GM23338 (cell line): ENCODE data around the gene CLDN17. TPM values are rescaled to one million over a fixed set of nuclear protein-coding genes. Genes with fewer than 3 reads are reported as not detected.

ENCODE experiments used
- ATAC-seq: fragments of 200-7000 bp; cut with Tn5 transposase; 3 replicates; pipeline ENCODE4 v1.9.1; 2020
- DNase-seq: peaks from one replicate; pipeline ENCODE4 v3.0.0-alpha.2; 2015; ENCODE audit warnings: low spot score
- H2AFZ ChIP-seq: fragments of 200-600 bp; sonication (generic); 2 replicates; pipeline ENCODE4 v1.8.0; 2016; ENCODE audit warnings: antibody characterized with exemption, mild to moderate bottlenecking, moderate library complexity
- H3F3A ChIP-seq: fragments of 200-600 bp; sonication (generic); replicated peaks from 2 replicates; pipeline ENCODE4 v1.8.0; 2017; ENCODE audit warnings: antibody characterized with exemption, mixed run types, low read depth
- H3K27ac ChIP-seq: fragments of 200-600 bp; sonication (generic); 2 replicates; pipeline ENCODE4 v1.6.1; 2016; ENCODE audit warnings: low read depth
- H3K27me3 ChIP-seq: fragments of 200-600 bp; sonication (generic); 2 replicates; pipeline ENCODE4 v1.8.0; 2016; ENCODE audit warnings: mild to moderate bottlenecking, mixed run types, moderate library complexity; ENCODE audit not compliant: insufficient read depth
- H3K36me3 ChIP-seq: fragments of 200-600 bp; sonication (generic); 2 replicates; pipeline ENCODE4 v1.8.0; 2016; ENCODE audit warnings: mild to moderate bottlenecking; ENCODE audit not compliant: insufficient read depth
- H3K4me1 ChIP-seq: fragments of 200-600 bp; sonication (generic); 2 replicates; pipeline ENCODE4 v1.8.0; 2016; ENCODE audit warnings: mild to moderate bottlenecking, moderate library complexity; ENCODE audit not compliant: insufficient read depth
- H3K4me2 ChIP-seq: fragments of 200-600 bp; sonication (generic); 2 replicates; pipeline ENCODE4 v1.7.1; 2017; ENCODE audit warnings: mixed run types
- H3K4me3 ChIP-seq: fragments of 200-600 bp; sonication (generic); 2 replicates; pipeline ENCODE4 v1.6.1; 2016; ENCODE audit warnings: mixed run types
- H3K79me2 ChIP-seq: fragments of 200-600 bp; sonication (generic); replicated peaks from 2 replicates; pipeline ENCODE4 v1.8.0; 2017; ENCODE audit warnings: mild to moderate bottlenecking; ENCODE audit not compliant: insufficient read depth
- H3K9me2 ChIP-seq: fragments of 200-600 bp; sonication (generic); 2 replicates; pipeline ENCODE4 v1.8.0; 2017; ENCODE audit not compliant: insufficient read depth
- H4K20me1 ChIP-seq: fragments of 200-600 bp; sonication (generic); replicated peaks from 2 replicates; pipeline ENCODE4 v1.8.0; 2017; ENCODE audit warnings: mild to moderate bottlenecking; ENCODE audit not compliant: insufficient read depth
- H3K27ac Mint-ChIP-seq: 2 replicates; pipeline ENCODE4 v1.8.0; 2020; ENCODE audit warnings: inconsistent platforms, mild to moderate bottlenecking, moderate library complexity, mixed read lengths
- H3K27me3 Mint-ChIP-seq: 3 replicates; pipeline ENCODE4 v1.8.0; 2022; ENCODE audit warnings: low read depth, mild to moderate bottlenecking, moderate library complexity, mixed read lengths, inconsistent platforms; ENCODE audit not compliant: insufficient read depth, poor library complexity
- H3K36me3 Mint-ChIP-seq: 3 replicates; pipeline ENCODE4 v1.8.0; 2021; ENCODE audit warnings: low read depth, mild to moderate bottlenecking, inconsistent platforms, moderate library complexity, mixed read lengths
- H3K4me1 Mint-ChIP-seq: 3 replicates; pipeline ENCODE4 v1.8.0; 2020; ENCODE audit warnings: mild to moderate bottlenecking, inconsistent platforms, mixed read lengths
- H3K4me3 Mint-ChIP-seq: 3 replicates; pipeline ENCODE4 v1.8.0; 2021; ENCODE audit warnings: moderate library complexity, mild to moderate bottlenecking, inconsistent platforms, mixed read lengths
- H3K9me3 Mint-ChIP-seq: 3 replicates; pipeline ENCODE4 v1.8.0; 2020; ENCODE audit warnings: moderate library complexity, mild to moderate bottlenecking, inconsistent platforms, mixed read lengths
- CREB1 ChIP-seq: fragments of 250-450 bp; sonication (Bioruptor Pico); IDR thresholded peaks from 2 replicates; pipeline ENCODE4 v1.5.0; 2020; ENCODE audit warnings: low read depth, mild to moderate bottlenecking, moderate library complexity
- CTCF ChIP-seq, 2 experiments: fragments of 200-600 bp in 1 of 2; sonication (generic) in 1 of 2; conservative IDR thresholded peaks; 2 replicates each; pipeline versions ENCODE4 v1.5.1 to v1.6.1; 2016 to 2017; ENCODE audit warnings: antibody characterized with exemption in 2 of 2, low read depth in 2 of 2, mild to moderate bottlenecking in 2 of 2, moderate library complexity in 1 of 2
- EZH2 ChIP-seq: fragments of 200-600 bp; sonication (generic); IDR thresholded peaks from one replicate; pipeline ENCODE4 v1.8.0; 2017; ENCODE audit warnings: antibody characterized with exemption, mild to moderate bottlenecking, low read depth; ENCODE audit not compliant: unreplicated experiment
- EZH2phosphoT487 ChIP-seq: fragments of 200-600 bp; sonication (generic); IDR thresholded peaks from one replicate; pipeline ENCODE4 v1.8.1; 2018; ENCODE audit warnings: antibody characterized with exemption; ENCODE audit not compliant: unreplicated experiment
- JUNB ChIP-seq: IDR thresholded peaks from one replicate; pipeline ENCODE4 v1.6.1; 2016; ENCODE audit warnings: antibody characterized with exemption; ENCODE audit not compliant: unreplicated experiment
- NANOG ChIP-seq: IDR thresholded peaks from 2 replicates; pipeline ENCODE4 v1.6.1; 2016; ENCODE audit warnings: antibody characterized with exemption, borderline replicate concordance
- POLR2AphosphoS5 ChIP-seq: IDR thresholded peaks from 2 replicates; pipeline ENCODE4 v1.6.1; 2016; ENCODE audit warnings: antibody characterized with exemption, low read depth
- REST ChIP-seq: IDR thresholded peaks from one replicate; pipeline ENCODE4 v1.6.1; 2018; ENCODE audit warnings: antibody characterized with exemption; ENCODE audit not compliant: unreplicated experiment
- STAT1 ChIP-seq: IDR thresholded peaks from one replicate; pipeline ENCODE4 v1.6.1; 2016; ENCODE audit warnings: antibody characterized with exemption; ENCODE audit not compliant: unreplicated experiment
- ZNF114 ChIP-seq: fragments of 250-450 bp; sonication (Bioruptor Pico); IDR thresholded peaks from 2 replicates; pipeline ENCODE4 v1.5.0; 2020; ENCODE audit warnings: mild to moderate bottlenecking, moderate library complexity
- ZNF331 ChIP-seq: fragments of 250-450 bp; sonication (Bioruptor Pico); IDR thresholded peaks from 2 replicates; pipeline ENCODE4 v1.5.0; 2020; ENCODE audit warnings: low read depth, mild to moderate bottlenecking, moderate library complexity
- polyA plus RNA-seq: library from polyadenylated mRNA; unstranded; fragments of >200 nt; fragmentation: Nextera tagmentation; extraction: Ambion mirVana; gene quantifications from 2 replicates; pipeline ENCODE4 v1.2.1, GENCODE V29; 2016
- total RNA-seq: library from RNA; depleted of rRNA; stranded (reverse); fragments of >200 nt; shearing (Covaris generic); gene quantifications from 2 replicates; pipeline ENCODE4 v1.2.3, GENCODE V29; 2014
- TF ChIP-seq, protein P1 (sequence below): fragments of 250-450 bp; sonication (Bioruptor Pico); IDR thresholded peaks from 2 replicates; pipeline ENCODE4 v1.5.0; 2020; ENCODE audit warnings: mild to moderate bottlenecking, moderate library complexity
- TF ChIP-seq, protein P2 (sequence below): IDR thresholded peaks from 2 replicates; pipeline ENCODE4 v1.6.1; 2016; ENCODE audit warnings: antibody characterized with exemption

CLDN17 gene
- total and polyA plus RNA-seq, 2 experiments from 2014 or later, result not detected

DNA sequence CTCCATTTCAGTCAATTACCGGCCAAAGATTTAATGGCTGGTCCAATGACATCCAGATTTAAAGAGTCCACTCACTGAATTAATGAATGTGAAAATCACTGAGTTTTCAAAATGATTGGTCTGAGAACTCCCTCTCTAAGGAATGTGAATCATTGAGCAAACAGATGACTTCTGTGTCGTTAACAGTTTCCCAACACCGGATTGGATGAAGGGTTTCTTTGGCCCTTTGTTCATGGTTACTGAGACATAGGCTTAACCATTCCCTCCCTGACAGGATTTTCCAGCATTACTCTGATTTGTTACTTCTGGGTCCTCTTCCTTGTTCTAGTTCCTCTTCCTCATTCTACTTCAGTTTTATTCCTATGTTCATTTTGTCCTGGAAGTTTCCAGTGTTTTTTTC is 1.5 kb upstream of the CLDN17 start:
- TF ChIP-seq STAT1 (no peak), REST (no peak), EZH2phosphoT487 (no peak), CTCF (conservative IDR thresholded peaks at IDR 0.05; ENCODE audit: low read depth in 2 of 2) (no peak), JUNB (no peak), CREB1 (CRISPR knock-in tag) (no peak), POLR2AphosphoS5 (no peak), ZNF114 (no peak), NANOG (no peak), EZH2 (no peak), ZNF331 (CRISPR knock-in tag) (no peak)
- TF ChIP-seq, protein P1, sequence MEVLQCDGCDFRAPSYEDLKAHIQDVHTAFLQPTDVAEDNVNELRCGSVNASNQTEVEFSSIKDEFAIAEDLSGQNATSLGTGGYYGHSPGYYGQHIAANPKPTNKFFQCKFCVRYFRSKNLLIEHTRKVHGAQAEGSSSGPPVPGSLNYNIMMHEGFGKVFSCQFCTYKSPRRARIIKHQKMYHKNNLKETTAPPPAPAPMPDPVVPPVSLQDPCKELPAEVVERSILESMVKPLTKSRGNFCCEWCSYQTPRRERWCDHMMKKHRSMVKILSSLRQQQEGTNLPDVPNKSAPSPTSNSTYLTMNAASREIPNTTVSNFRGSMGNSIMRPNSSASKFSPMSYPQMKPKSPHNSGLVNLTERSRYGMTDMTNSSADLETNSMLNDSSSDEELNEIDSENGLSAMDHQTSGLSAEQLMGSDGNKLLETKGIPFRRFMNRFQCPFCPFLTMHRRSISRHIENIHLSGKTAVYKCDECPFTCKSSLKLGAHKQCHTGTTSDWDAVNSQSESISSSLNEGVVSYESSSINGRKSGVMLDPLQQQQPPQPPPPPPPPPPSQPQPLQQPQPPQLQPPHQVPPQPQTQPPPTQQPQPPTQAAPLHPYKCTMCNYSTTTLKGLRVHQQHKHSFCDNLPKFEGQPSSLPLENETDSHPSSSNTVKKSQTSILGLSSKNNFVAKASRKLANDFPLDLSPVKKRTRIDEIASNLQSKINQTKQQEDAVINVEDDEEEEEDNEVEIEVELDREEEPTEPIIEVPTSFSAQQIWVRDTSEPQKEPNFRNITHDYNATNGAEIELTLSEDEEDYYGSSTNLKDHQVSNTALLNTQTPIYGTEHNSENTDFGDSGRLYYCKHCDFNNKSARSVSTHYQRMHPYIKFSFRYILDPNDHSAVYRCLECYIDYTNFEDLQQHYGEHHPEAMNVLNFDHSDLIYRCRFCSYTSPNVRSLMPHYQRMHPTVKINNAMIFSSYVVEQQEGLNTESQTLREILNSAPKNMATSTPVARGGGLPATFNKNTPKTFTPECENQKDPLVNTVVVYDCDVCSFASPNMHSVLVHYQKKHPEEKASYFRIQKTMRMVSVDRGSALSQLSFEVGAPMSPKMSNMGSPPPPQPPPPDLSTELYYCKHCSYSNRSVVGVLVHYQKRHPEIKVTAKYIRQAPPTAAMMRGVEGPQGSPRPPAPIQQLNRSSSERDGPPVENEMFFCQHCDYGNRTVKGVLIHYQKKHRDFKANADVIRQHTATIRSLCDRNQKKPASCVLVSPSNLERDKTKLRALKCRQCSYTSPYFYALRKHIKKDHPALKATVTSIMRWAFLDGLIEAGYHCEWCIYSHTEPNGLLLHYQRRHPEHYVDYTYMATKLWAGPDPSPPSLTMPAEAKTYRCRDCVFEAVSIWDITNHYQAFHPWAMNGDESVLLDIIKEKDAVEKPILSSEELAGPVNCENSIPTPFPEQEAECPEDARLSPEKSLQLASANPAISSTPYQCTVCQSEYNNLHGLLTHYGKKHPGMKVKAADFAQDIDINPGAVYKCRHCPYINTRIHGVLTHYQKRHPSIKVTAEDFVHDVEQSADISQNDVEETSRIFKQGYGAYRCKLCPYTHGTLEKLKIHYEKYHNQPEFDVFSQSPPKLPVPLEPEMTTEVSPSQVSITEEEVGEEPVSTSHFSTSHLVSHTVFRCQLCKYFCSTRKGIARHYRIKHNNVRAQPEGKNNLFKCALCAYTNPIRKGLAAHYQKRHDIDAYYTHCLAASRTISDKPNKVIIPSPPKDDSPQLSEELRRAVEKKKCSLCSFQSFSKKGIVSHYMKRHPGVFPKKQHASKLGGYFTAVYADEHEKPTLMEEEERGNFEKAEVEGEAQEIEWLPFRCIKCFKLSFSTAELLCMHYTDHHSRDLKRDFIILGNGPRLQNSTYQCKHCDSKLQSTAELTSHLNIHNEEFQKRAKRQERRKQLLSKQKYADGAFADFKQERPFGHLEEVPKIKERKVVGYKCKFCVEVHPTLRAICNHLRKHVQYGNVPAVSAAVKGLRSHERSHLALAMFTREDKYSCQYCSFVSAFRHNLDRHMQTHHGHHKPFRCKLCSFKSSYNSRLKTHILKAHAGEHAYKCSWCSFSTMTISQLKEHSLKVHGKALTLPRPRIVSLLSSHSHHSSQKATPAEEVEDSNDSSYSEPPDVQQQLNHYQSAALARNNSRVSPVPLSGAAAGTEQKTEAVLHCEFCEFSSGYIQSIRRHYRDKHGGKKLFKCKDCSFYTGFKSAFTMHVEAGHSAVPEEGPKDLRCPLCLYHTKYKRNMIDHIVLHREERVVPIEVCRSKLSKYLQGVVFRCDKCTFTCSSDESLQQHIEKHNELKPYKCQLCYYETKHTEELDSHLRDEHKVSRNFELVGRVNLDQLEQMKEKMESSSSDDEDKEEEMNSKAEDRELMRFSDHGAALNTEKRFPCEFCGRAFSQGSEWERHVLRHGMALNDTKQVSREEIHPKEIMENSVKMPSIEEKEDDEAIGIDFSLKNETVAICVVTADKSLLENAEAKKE, result no peak
- TF ChIP-seq, protein P2, sequence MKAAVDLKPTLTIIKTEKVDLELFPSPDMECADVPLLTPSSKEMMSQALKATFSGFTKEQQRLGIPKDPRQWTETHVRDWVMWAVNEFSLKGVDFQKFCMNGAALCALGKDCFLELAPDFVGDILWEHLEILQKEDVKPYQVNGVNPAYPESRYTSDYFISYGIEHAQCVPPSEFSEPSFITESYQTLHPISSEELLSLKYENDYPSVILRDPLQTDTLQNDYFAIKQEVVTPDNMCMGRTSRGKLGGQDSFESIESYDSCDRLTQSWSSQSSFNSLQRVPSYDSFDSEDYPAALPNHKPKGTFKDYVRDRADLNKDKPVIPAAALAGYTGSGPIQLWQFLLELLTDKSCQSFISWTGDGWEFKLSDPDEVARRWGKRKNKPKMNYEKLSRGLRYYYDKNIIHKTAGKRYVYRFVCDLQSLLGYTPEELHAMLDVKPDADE, result no peak
- Histone ChIP-seq H3F3A (no peaks in the 10 kb centered on the region), H3K79me2 (no peaks in the 10 kb centered on the region), H3K27me3 (no peaks in the 10 kb centered on the region), H2AFZ (peak overlapping the region; percentile 38; the same call in 1 of the 2 replicates), H3K4me3 (no peak overlapping the region), H3K4me1 (no peaks in the 10 kb centered on the region), H4K20me1 (no peaks in the 10 kb centered on the region), H3K9me2 (peaks cover 23% of the 10 kb centered on the region), H3K36me3 (no peaks in the 10 kb centered on the region), H3K4me2 (no peak overlapping the region), H3K27ac (no peak overlapping the region)
- DNase-seq (no peak), ATAC-seq (no peak)
- no peaks in the 10 kb centered on the region for H3K27me3 Mint-ChIP-seq
- H3K27ac Mint-ChIP-seq, result no peak overlapping the region
- no peaks in the 10 kb centered on the region for H3K36me3 Mint-ChIP-seq
- peaks cover 5% of the 10 kb centered on the region; the same call in 2 of the 3 replicates for H3K4me1 Mint-ChIP-seq
- H3K9me3 Mint-ChIP-seq, result no peaks in the 10 kb centered on the region
- no peak overlapping the region for H3K4me3 Mint-ChIP-seq
